ENCODE results near the gene ATRNL1.
A peak's percentile ranks its signal among the peaks of the same experiment; 100 is the strongest.
"Not testable (repeated sequence)": the region's sequence is repeated elsewhere in the genome, so short reads cannot be mapped to it uniquely, and the experiment has no call there.

ATRNL1 gene

GRCh38 chr10:115624448-115624847 is 531.3 kb downstream of the ATRNL1 start:
- no peak for DNase-seq (ENCODE audit: low spot score)

- no peak for DNase-seq (ENCODE audit: low spot score)
Measured at GRCh38 chr10:115628616-115629015, 535.5 kb downstream of the ATRNL1 start.

GRCh38 chr10:115638246-115638645 is 545.1 kb downstream of the ATRNL1 start:
- DNase-seq (ENCODE audit: low spot score): no peak

- DNase-seq (ENCODE audit: low spot score): no peak
Measured at GRCh38 chr10:115649217-115649616, 556.1 kb downstream of the ATRNL1 start.

GRCh38 chr10:115653473-115653872 is 560.3 kb downstream of the ATRNL1 start:
- no peak for DNase-seq (ENCODE audit: low spot score)

- no peak for DNase-seq (ENCODE audit: low spot score)
Measured at GRCh38 chr10:115654961-115655360, 561.8 kb downstream of the ATRNL1 start.

- no peak for DNase-seq (ENCODE audit: low spot score)
Measured at GRCh38 chr10:115657161-115657860, 564.1 kb downstream of the ATRNL1 start.

- no peak for DNase-seq (ENCODE audit: low spot score)
Measured at GRCh38 chr10:115659616-115660015, 566.5 kb downstream of the ATRNL1 start.

- DNase-seq (ENCODE audit: low spot score): no peak
Measured at GRCh38 chr10:115660391-115660790, 567.2 kb downstream of the ATRNL1 start.

- no peak for DNase-seq (ENCODE audit: low spot score)
Measured at GRCh38 chr10:115662422-115662821, 569.3 kb downstream of the ATRNL1 start.

- DNase-seq (ENCODE audit: low spot score): no peak
Measured at GRCh38 chr10:115665549-115665948, 572.4 kb downstream of the ATRNL1 start.

GRCh38 chr10:115674496-115674895 is 581.3 kb downstream of the ATRNL1 start:
- no peak for DNase-seq (ENCODE audit: low spot score)

GRCh38 chr10:115696747-115697146 is 603.6 kb downstream of the ATRNL1 start:
- DNase-seq (ENCODE audit: low spot score): no peak

- no peak for DNase-seq (ENCODE audit: low spot score)
Measured at GRCh38 chr10:115706026-115706425, 612.9 kb downstream of the ATRNL1 start.

GRCh38 chr10:115706488-115707076 is 613.4 kb downstream of the ATRNL1 start:
- DNase-seq (ENCODE audit: low spot score): peak; percentile 23

- no peak for DNase-seq (ENCODE audit: low spot score)
Measured at GRCh38 chr10:115710136-115710535, 617.0 kb downstream of the ATRNL1 start.

GRCh38 chr10:115711306-115711705 is 618.1 kb downstream of the ATRNL1 start:
- DNase-seq (ENCODE audit: low spot score): no peak

GRCh38 chr10:115720121-115720520 is 627.0 kb downstream of the ATRNL1 start:
- no peak for DNase-seq (ENCODE audit: low spot score)

GRCh38 chr10:115727129-115727528 is 634.0 kb downstream of the ATRNL1 start:
- DNase-seq (ENCODE audit: low spot score): no peak

- DNase-seq (ENCODE audit: low spot score): no peak
Measured at GRCh38 chr10:115744089-115744488, 650.9 kb downstream of the ATRNL1 start.

GRCh38 chr10:115745943-115746342 is 652.8 kb downstream of the ATRNL1 start:
- DNase-seq (ENCODE audit: low spot score): no peak

- DNase-seq (ENCODE audit: low spot score): no peak
Measured at GRCh38 chr10:115747811-115748210, 654.6 kb downstream of the ATRNL1 start.

- DNase-seq (ENCODE audit: low spot score): not testable (repeated sequence)
Measured at GRCh38 chr10:115758488-115758887, 665.3 kb downstream of the ATRNL1 start.

- no peak for DNase-seq (ENCODE audit: low spot score)
Measured at GRCh38 chr10:115760131-115760530, 667.0 kb downstream of the ATRNL1 start.
